KMS-11 (cell line): ENCODE data around the gene NID2.

Source experiments
- H2AFZ ChIP-seq: fragments of 200-600 bp; sonication (generic); 2 replicates; pipeline ENCODE4 v1.6.1; 2016; ENCODE audit warnings: antibody characterized with exemption, mixed run types, low read depth
- H3K27ac ChIP-seq: fragments of 200-600 bp; sonication (generic); 2 replicates; pipeline ENCODE4 v1.6.1; 2016; ENCODE audit warnings: mild to moderate bottlenecking, mixed run types
- H3K27me3 ChIP-seq: fragments of 200-600 bp; sonication (generic); 2 replicates; pipeline ENCODE4 v1.6.1; 2017; ENCODE audit warnings: mild to moderate bottlenecking, low read depth, mixed run types, moderate library complexity; ENCODE audit not compliant: insufficient read depth
- H3K36me3 ChIP-seq: fragments of 200-600 bp; sonication (generic); 2 replicates; pipeline ENCODE4 v1.6.1; 2017; ENCODE audit warnings: mild to moderate bottlenecking, mixed run types; ENCODE audit not compliant: insufficient read depth
- H3K4me1 ChIP-seq: fragments of 200-600 bp; sonication (generic); 2 replicates; pipeline ENCODE4 v1.6.1; 2016; ENCODE audit warnings: mild to moderate bottlenecking, low read depth, mixed run types; ENCODE audit not compliant: poor library complexity, severe bottlenecking
- H3K4me2 ChIP-seq: fragments of 200-600 bp; sonication (generic); 2 replicates; pipeline ENCODE4 v1.7.0; 2016; ENCODE audit warnings: mild to moderate bottlenecking, mixed run types
- H3K4me3 ChIP-seq: fragments of 200-600 bp; sonication (generic); IDR thresholded peaks from 2 replicates; pipeline ENCODE4 v1.6.1; 2017; ENCODE audit warnings: low read depth, low read length, mixed read lengths; ENCODE audit not compliant: insufficient read depth
- H3K79me2 ChIP-seq: fragments of 200-600 bp; sonication (generic); 2 replicates; pipeline ENCODE4 v1.6.1; 2016; ENCODE audit warnings: low read depth, mixed run types; ENCODE audit not compliant: insufficient read depth
- H3K9ac ChIP-seq: fragments of 200-600 bp; sonication (generic); 2 replicates; pipeline ENCODE4 v1.6.1; 2016; ENCODE audit warnings: mild to moderate bottlenecking, mixed run types
- H4K20me1 ChIP-seq: fragments of 200-600 bp; sonication (generic); 2 replicates; pipeline ENCODE4 v1.6.1; 2016; ENCODE audit warnings: mild to moderate bottlenecking, mixed run types; ENCODE audit not compliant: insufficient read depth
- TF ChIP-seq, protein P1 (sequence below): fragments of 200-600 bp; sonication (generic); conservative IDR thresholded peaks from 2 replicates; pipeline ENCODE4 v1.6.1; 2017; ENCODE audit warnings: low read depth, mild to moderate bottlenecking, antibody characterized with exemption, low read length, moderate library complexity, mixed read lengths

NID2 gene

DNA sequence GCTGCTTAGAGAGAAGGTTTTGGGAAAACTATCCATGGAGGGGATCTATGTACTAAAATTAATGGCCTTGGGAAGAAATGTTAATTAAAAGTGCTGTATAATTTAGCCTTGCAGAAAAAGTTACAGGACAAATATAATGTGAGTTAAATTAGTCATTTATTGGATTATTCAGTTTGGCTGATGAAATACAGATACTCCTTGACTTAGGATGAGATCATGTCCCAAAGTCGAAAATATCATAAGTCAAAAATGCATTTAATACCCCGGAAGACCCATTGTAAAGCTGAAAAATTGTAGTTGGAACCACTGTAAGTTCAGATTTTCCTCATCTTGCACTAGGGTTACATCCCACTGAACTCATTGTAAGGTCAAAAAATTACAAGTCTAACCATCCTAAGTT lies 69.8 kb downstream of the NID2 start:
- H3K9ac ChIP-seq: no peak overlapping the region
- H3K36me3 ChIP-seq: no peaks in the 10 kb centered on the region
- no peak overlapping the region for H3K4me3 ChIP-seq
- no peak overlapping the region for H2AFZ ChIP-seq
- no peaks in the 10 kb centered on the region for H3K4me1 ChIP-seq
- no peak overlapping the region for H3K4me2 ChIP-seq
- no peak overlapping the region for H3K27ac ChIP-seq
- no peaks in the 10 kb centered on the region for H3K27me3 ChIP-seq
- no peaks in the 10 kb centered on the region for H4K20me1 ChIP-seq
- no peaks in the 10 kb centered on the region for H3K79me2 ChIP-seq
- TF ChIP-seq, protein P1, sequence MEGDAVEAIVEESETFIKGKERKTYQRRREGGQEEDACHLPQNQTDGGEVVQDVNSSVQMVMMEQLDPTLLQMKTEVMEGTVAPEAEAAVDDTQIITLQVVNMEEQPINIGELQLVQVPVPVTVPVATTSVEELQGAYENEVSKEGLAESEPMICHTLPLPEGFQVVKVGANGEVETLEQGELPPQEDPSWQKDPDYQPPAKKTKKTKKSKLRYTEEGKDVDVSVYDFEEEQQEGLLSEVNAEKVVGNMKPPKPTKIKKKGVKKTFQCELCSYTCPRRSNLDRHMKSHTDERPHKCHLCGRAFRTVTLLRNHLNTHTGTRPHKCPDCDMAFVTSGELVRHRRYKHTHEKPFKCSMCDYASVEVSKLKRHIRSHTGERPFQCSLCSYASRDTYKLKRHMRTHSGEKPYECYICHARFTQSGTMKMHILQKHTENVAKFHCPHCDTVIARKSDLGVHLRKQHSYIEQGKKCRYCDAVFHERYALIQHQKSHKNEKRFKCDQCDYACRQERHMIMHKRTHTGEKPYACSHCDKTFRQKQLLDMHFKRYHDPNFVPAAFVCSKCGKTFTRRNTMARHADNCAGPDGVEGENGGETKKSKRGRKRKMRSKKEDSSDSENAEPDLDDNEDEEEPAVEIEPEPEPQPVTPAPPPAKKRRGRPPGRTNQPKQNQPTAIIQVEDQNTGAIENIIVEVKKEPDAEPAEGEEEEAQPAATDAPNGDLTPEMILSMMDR: no peak

DNA sequence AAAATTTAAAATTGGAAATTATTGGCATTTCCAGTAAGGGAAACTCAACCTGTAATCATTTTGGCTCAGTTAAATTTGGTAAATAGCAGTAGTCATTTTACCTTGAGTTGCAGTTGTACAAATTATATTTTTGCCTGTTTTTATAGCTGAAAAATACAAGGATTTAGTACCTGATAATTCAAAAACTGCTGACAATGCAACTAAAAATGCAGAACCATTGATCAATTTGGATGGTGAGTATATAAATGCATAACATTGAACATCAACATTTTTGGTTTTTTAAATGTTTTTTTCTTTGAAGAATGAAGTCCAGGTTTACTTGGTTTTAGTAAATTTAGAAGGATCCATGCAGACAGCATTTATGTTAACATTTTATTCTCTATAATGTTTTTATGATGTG lies 70.5 kb downstream of the NID2 start:
- H3K4me1 ChIP-seq: no peaks in the 10 kb centered on the region
- no peaks in the 10 kb centered on the region for H3K27me3 ChIP-seq
- no peaks in the 10 kb centered on the region for H3K36me3 ChIP-seq
- H3K27ac ChIP-seq: no peak overlapping the region
- H3K9ac ChIP-seq: no peak overlapping the region
- H4K20me1 ChIP-seq: no peaks in the 10 kb centered on the region
- no peak overlapping the region for H2AFZ ChIP-seq
- H3K4me2 ChIP-seq: no peak overlapping the region
- TF ChIP-seq, protein P1: no peak
- no peak overlapping the region for H3K4me3 ChIP-seq
- H3K79me2 ChIP-seq: no peaks in the 10 kb centered on the region

GRCh38 chr14:51996148-51996746 lies 72.6 kb downstream of the NID2 start:
- Histone ChIP-seq H3K4me3 (no peak overlapping the region), H3K9ac (no peak overlapping the region), H3K4me2 (no peak overlapping the region), H3K4me1 (peaks cover 1% of the 10 kb centered on the region), H3K27me3 (no peaks in the 10 kb centered on the region), H3K27ac (no peak overlapping the region), H3K79me2 (peaks cover 1% of the 10 kb centered on the region; the same call in 1 of the 2 replicates), H3K36me3 (no peaks in the 10 kb centered on the region), H4K20me1 (no peaks in the 10 kb centered on the region), H2AFZ (no peak overlapping the region)
- TF ChIP-seq, protein P1: no peak

DNA sequence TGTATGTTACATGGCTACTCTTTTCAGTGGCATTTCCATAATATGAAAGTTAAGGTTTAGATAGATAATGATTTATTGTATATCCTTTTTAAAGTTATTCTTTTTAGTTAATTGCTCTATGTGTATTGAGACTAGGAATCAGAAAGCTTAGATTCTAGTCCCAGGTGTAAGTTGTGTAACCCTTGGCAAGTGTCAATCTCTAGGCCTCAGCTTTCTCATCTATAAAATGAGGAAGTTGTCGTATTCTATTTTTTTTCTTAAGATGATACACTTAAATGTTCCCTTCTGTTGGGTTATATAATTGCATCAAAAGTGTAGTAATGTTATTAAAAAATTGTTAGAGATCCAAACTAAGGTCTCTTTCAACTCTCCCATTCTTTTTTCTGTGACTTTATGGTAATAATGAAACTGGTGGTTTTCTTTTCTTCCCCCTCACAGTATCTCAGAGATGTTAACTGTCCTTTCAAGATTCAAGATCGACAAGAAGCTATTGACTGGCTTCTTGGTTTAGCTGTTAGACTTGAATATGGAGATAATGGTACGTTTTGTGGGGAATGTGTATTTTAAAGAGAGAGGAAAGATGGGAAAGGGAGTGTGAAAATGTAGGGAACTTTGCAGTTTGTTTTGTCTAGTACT lies 75.5 kb downstream of the NID2 start:
- Histone ChIP-seq H4K20me1 (no peaks in the 10 kb centered on the region), H3K4me3 (no peak overlapping the region), H3K27ac (no peak overlapping the region), H3K79me2 (peaks cover 18% of the 10 kb centered on the region; the same call in 1 of the 2 replicates), H2AFZ (no peak overlapping the region), H3K36me3 (no peaks in the 10 kb centered on the region), H3K27me3 (no peaks in the 10 kb centered on the region), H3K9ac (no peak overlapping the region), H3K4me1 (peaks cover 14% of the 10 kb centered on the region), H3K4me2 (no peak overlapping the region)
- TF ChIP-seq, protein P1: no peak
